Neural cell (in vitro differentiated cells): ENCODE measurements around the gene BPIFB6. TPM values are rescaled to one million over a fixed set of nuclear protein-coding genes. Genes with fewer than 3 reads are reported as not detected.

Source experiments
- H2AFZ ChIP-seq: fragments of 200-600, 300-800 bp; sonication (generic), shearing (Covaris generic); 2 replicates; pipeline ENCODE4 v1.6.0; 2014; ENCODE audit warnings: low read depth, mild to moderate bottlenecking, antibody characterized with exemption, low read length, moderate library complexity
- H3F3A ChIP-seq: fragments of 200-600 bp; shearing (Covaris generic); 2 replicates; pipeline ENCODE4 v1.6.1; 2016; ENCODE audit warnings: mild to moderate bottlenecking, moderate library complexity, mixed read lengths, antibody characterized with exemption, low read length; ENCODE audit not compliant: insufficient read depth, poor library complexity, severe bottlenecking
- H3K27ac ChIP-seq: fragments of 200-600, 300-800 bp; sonication (generic), shearing (Covaris generic); 2 replicates; pipeline ENCODE4 v1.5.1; 2014; ENCODE audit warnings: mild to moderate bottlenecking, low read length, moderate library complexity
- H3K27me3 ChIP-seq: fragments of 300-800, 200-600 bp; sonication (generic), shearing (Covaris generic); 2 replicates; pipeline ENCODE4 v1.6.0; 2014; ENCODE audit warnings: mild to moderate bottlenecking, low read depth, low read length, moderate library complexity; ENCODE audit not compliant: insufficient read depth
- H3K36me3 ChIP-seq: fragments of 300-800, 200-600 bp; sonication (generic), shearing (Covaris generic); 2 replicates; pipeline ENCODE4 v1.5.1; 2014; ENCODE audit warnings: mild to moderate bottlenecking, antibody characterized with exemption, low read length, moderate library complexity; ENCODE audit not compliant: insufficient read depth
- H3K4me2 ChIP-seq: fragments of 300-800, 200-600 bp; sonication (generic), shearing (Covaris generic); 2 replicates; pipeline ENCODE4 v1.6.0; 2014; ENCODE audit warnings: mild to moderate bottlenecking, low read length
- H3K4me3 ChIP-seq: fragments of 300-800, 200-600 bp; sonication (generic), shearing (Covaris generic); 2 replicates; pipeline ENCODE4 v1.5.1; 2014; ENCODE audit warnings: mild to moderate bottlenecking, low read length, moderate library complexity
- H3K79me2 ChIP-seq: fragments of 200-600 bp; shearing (Covaris generic); replicated peaks from 2 replicates; pipeline ENCODE4 v1.6.0; 2014; ENCODE audit warnings: mild to moderate bottlenecking, low read length, moderate library complexity; ENCODE audit not compliant: insufficient read depth
- H3K9ac ChIP-seq: fragments of 300-800, 200-600 bp; sonication (generic), shearing (Covaris generic); 2 replicates; pipeline ENCODE4 v1.6.1; 2016; ENCODE audit warnings: mild to moderate bottlenecking, low read length, mixed read lengths
- H3K9me2 ChIP-seq: fragments of 200-600 bp; shearing (Covaris generic); 2 replicates; pipeline ENCODE4 v1.6.1; 2016; ENCODE audit warnings: mild to moderate bottlenecking, low read length, mixed read lengths; ENCODE audit not compliant: insufficient read depth
- H3K9me3 ChIP-seq: fragments of 200-600, 300-800 bp; sonication (generic), shearing (Covaris generic); 2 replicates; pipeline ENCODE4 v1.6.1; 2016; ENCODE audit warnings: mild to moderate bottlenecking, mixed run types, low read length, moderate library complexity, mixed read lengths
- H4K20me1 ChIP-seq: fragments of 200-600 bp; shearing (Covaris generic); 2 replicates; pipeline ENCODE4 v1.6.1; 2016; ENCODE audit warnings: mild to moderate bottlenecking, mixed run types; ENCODE audit not compliant: insufficient read depth
- EP300 ChIP-seq: fragments of 450-650 bp; conservative IDR thresholded peaks from 2 replicates; pipeline ENCODE4 v1.6.1; 2014; ENCODE audit warnings: antibody characterized with exemption, mild to moderate bottlenecking, moderate library complexity; ENCODE audit not compliant: poor library complexity, severe bottlenecking
- EZH2 ChIP-seq: fragments of 200-600, 300-800 bp; shearing (Covaris generic), sonication (generic); IDR thresholded peaks from 2 replicates; pipeline ENCODE4 v1.6.1; 2014; ENCODE audit warnings: antibody characterized with exemption, low read length, borderline replicate concordance, mild to moderate bottlenecking; ENCODE audit not compliant: insufficient read depth, poor library complexity, severe bottlenecking
- MXI1 ChIP-seq: fragments of 450-650 bp; conservative IDR thresholded peaks from 2 replicates; pipeline ENCODE4 v1.6.1; 2014; ENCODE audit warnings: antibody characterized with exemption, mild to moderate bottlenecking; ENCODE audit not compliant: poor library complexity, severe bottlenecking
- POLR2AphosphoS5 ChIP-seq: IDR thresholded peaks from 2 replicates; pipeline ENCODE4 v1.6.1; 2012
- RAD21 ChIP-seq: fragments of 450-650 bp; conservative IDR thresholded peaks from 2 replicates; pipeline ENCODE4 v1.6.1; 2014; ENCODE audit warnings: antibody characterized with exemption, mild to moderate bottlenecking, moderate library complexity
- SMC3 ChIP-seq: fragments of 450-650 bp; conservative IDR thresholded peaks from 2 replicates; pipeline ENCODE4 v1.6.1; 2014; ENCODE audit warnings: antibody characterized with exemption, mild to moderate bottlenecking, moderate library complexity; ENCODE audit not compliant: poor library complexity
- TAF1 ChIP-seq: IDR thresholded peaks from 2 replicates; pipeline ENCODE4 v1.6.1; 2012; ENCODE audit warnings: low read depth
- polyA plus RNA-seq: library from polyadenylated mRNA; depleted of rRNA; stranded (reverse); fragments of >200 nt; gene quantifications from 2 replicates; pipeline ENCODE4 v1.2.3, GENCODE V29; 2014
- TF ChIP-seq, protein P1 (sequence below): IDR thresholded peaks from 2 replicates; pipeline ENCODE4 v1.6.1; 2012; ENCODE audit warnings: borderline replicate concordance
- TF ChIP-seq, protein P2 (sequence below): fragments of 450-650 bp; IDR thresholded peaks from 2 replicates; pipeline ENCODE4 v1.5.1; 2014; ENCODE audit warnings: antibody characterized with exemption, mild to moderate bottlenecking, moderate library complexity; ENCODE audit not compliant: poor library complexity, severe bottlenecking

Gene BPIFB6
- polyA plus RNA-seq, 1 donor from 2014 or later: not detected

DNA sequence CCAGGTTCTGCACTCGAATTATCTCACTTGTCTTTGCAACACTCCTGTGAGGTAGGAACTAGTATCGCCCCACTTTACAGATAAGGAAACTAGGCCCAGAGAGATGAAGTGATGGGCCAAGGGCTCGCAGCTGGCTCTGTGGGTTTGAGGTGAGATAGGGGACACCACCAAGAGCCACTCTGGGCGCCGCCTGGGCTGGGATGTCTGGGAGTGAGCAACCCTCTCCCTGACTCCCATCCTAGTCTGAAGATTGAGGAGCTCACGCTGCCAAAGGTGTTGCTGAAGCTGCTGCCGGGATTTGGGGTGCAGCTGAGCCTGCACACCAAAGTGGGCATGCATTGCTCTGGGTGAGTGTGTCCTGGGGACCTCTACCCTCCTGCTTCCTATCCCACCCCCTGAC, 27.7 kb downstream of the BPIFB6 start:
- H3K4me2 ChIP-seq: no peak overlapping the region
- no peaks in the 10 kb centered on the region for H3K9me3 ChIP-seq
- no peak for TF ChIP-seq EP300
- TF ChIP-seq MXI1: no peak
- TF ChIP-seq RAD21: no peak
- no peak overlapping the region for H2AFZ ChIP-seq
- no peaks in the 10 kb centered on the region for H3K36me3 ChIP-seq
- H3K4me3 ChIP-seq: no peak overlapping the region
- H3K27me3 ChIP-seq: no peaks in the 10 kb centered on the region
- no peak overlapping the region for H3K27ac ChIP-seq
- H4K20me1 ChIP-seq: no peaks in the 10 kb centered on the region
- no peaks in the 10 kb centered on the region for H3F3A ChIP-seq
- no peaks in the 10 kb centered on the region for H3K79me2 ChIP-seq
- H3K9ac ChIP-seq: no peak overlapping the region
- no peaks in the 10 kb centered on the region for H3K9me2 ChIP-seq

DNA sequence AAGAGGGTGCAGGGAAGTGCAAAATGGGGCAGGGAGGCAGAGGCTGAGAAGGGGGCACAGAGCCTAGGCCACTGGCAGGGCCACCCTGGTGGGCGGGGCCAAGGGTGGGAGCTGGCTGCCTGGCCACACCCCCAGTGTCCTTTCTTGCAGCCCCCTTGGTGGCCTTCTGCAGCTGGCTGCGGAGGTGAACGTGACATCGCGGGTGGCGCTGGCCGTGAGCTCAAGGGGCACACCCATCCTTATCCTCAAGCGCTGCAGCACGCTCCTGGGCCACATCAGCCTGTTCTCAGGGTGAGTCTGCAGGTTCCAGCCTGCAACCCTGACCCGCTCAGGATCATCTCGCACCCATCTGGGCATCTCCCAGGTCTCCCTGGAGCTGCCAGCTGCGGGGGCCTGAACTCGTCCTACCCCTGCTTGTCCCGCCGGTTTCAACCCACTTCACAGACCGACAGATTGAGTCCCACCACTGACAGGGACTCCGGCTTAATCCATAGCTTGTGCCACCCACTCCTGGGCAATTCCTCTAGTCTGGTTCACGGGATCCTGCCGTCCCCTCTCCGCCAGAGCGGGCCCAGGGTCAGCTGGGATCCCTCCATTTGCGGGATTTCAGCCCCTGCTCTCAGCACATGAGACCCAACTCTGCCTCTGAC, 28.4 kb downstream of the BPIFB6 start:
- Histone ChIP-seq H4K20me1 (no peaks in the 10 kb centered on the region), H3K4me2 (no peak overlapping the region), H3K27ac (no peak overlapping the region), H3K9me3 (no peaks in the 10 kb centered on the region), H3K27me3 (no peaks in the 10 kb centered on the region), H3K79me2 (no peaks in the 10 kb centered on the region), H3K4me3 (no peak overlapping the region), H2AFZ (no peak overlapping the region), H3K36me3 (no peaks in the 10 kb centered on the region), H3F3A (no peaks in the 10 kb centered on the region), H3K9me2 (no peaks in the 10 kb centered on the region), H3K9ac (no peak overlapping the region)
- no peak for TF ChIP-seq MXI1
- no peak for TF ChIP-seq SMC3
- no peak for TF ChIP-seq TAF1
- TF ChIP-seq, protein P1, sequence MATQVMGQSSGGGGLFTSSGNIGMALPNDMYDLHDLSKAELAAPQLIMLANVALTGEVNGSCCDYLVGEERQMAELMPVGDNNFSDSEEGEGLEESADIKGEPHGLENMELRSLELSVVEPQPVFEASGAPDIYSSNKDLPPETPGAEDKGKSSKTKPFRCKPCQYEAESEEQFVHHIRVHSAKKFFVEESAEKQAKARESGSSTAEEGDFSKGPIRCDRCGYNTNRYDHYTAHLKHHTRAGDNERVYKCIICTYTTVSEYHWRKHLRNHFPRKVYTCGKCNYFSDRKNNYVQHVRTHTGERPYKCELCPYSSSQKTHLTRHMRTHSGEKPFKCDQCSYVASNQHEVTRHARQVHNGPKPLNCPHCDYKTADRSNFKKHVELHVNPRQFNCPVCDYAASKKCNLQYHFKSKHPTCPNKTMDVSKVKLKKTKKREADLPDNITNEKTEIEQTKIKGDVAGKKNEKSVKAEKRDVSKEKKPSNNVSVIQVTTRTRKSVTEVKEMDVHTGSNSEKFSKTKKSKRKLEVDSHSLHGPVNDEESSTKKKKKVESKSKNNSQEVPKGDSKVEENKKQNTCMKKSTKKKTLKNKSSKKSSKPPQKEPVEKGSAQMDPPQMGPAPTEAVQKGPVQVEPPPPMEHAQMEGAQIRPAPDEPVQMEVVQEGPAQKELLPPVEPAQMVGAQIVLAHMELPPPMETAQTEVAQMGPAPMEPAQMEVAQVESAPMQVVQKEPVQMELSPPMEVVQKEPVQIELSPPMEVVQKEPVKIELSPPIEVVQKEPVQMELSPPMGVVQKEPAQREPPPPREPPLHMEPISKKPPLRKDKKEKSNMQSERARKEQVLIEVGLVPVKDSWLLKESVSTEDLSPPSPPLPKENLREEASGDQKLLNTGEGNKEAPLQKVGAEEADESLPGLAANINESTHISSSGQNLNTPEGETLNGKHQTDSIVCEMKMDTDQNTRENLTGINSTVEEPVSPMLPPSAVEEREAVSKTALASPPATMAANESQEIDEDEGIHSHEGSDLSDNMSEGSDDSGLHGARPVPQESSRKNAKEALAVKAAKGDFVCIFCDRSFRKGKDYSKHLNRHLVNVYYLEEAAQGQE: no peak
- TF ChIP-seq RAD21: no peak
- TF ChIP-seq EZH2: no peak

DNA sequence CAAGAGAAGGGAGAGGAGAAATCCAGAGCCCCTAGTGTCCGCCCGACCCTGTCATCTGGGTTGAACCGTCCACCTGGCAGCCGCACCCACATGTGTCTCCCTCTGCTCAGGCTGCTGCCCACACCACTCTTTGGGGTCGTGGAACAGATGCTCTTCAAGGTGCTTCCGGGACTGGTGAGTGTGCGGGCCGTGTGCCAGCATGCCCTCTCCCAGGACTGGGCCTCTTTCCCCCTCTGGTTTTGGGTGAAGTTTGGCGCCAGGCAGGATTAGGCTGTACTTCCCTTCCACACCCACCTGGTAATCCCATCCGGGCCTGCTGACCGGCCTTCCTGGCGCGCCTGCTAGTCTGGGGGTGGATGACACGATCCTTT, 30.2 kb downstream of the BPIFB6 start:
- no peak overlapping the region for H3K4me3 ChIP-seq
- H3F3A ChIP-seq: no peaks in the 10 kb centered on the region
- H3K9me2 ChIP-seq: no peaks in the 10 kb centered on the region
- no peak for TF ChIP-seq POLR2AphosphoS5
- no peak for TF ChIP-seq RAD21
- no peak for TF ChIP-seq MXI1
- TF ChIP-seq, protein P1: no peak
- TF ChIP-seq, protein P2, sequence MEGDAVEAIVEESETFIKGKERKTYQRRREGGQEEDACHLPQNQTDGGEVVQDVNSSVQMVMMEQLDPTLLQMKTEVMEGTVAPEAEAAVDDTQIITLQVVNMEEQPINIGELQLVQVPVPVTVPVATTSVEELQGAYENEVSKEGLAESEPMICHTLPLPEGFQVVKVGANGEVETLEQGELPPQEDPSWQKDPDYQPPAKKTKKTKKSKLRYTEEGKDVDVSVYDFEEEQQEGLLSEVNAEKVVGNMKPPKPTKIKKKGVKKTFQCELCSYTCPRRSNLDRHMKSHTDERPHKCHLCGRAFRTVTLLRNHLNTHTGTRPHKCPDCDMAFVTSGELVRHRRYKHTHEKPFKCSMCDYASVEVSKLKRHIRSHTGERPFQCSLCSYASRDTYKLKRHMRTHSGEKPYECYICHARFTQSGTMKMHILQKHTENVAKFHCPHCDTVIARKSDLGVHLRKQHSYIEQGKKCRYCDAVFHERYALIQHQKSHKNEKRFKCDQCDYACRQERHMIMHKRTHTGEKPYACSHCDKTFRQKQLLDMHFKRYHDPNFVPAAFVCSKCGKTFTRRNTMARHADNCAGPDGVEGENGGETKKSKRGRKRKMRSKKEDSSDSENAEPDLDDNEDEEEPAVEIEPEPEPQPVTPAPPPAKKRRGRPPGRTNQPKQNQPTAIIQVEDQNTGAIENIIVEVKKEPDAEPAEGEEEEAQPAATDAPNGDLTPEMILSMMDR: no peak
- TF ChIP-seq EZH2: no peak
- no peak for TF ChIP-seq TAF1
- no peak for TF ChIP-seq EP300
- TF ChIP-seq SMC3: no peak
- H3K27me3 ChIP-seq: no peaks in the 10 kb centered on the region
- H3K27ac ChIP-seq: no peak overlapping the region
- H3K9me3 ChIP-seq: no peaks in the 10 kb centered on the region
- no peaks in the 10 kb centered on the region for H3K36me3 ChIP-seq
- H2AFZ ChIP-seq: no peak overlapping the region
- no peak overlapping the region for H3K4me2 ChIP-seq
- H3K9ac ChIP-seq: no peak overlapping the region
- no peaks in the 10 kb centered on the region for H4K20me1 ChIP-seq
- no peaks in the 10 kb centered on the region for H3K79me2 ChIP-seq
